Fibroblast of villous mesenchyme (primary cell): ENCODE results near the gene RABGAP1. TPM values are rescaled to one million over a fixed set of nuclear protein-coding genes. Genes with fewer than 3 reads are reported as not detected.

Source experiments
- DNase-seq: peaks from one replicate; pipeline ENCODE4 v3.0.0-alpha.2; 2010; ENCODE audit warnings: low read depth
- H3K4me3 ChIP-seq: 2 replicates; pipeline ENCODE4 v1.5.1; 2011; ENCODE audit warnings: low read depth, mild to moderate bottlenecking, low read length
- total RNA-seq: library from RNA; depleted of rRNA; stranded (reverse); fragments of >200 nt; gene quantifications from 2 replicates; pipeline ENCODE4 v1.2.3, GENCODE V29; 2012
- TF ChIP-seq, protein P1 (sequence below): IDR thresholded peaks from 2 replicates; pipeline ENCODE4 v1.5.1; 2012; ENCODE audit warnings: low read depth, mild to moderate bottlenecking, low read length; ENCODE audit not compliant: insufficient read depth

RABGAP1 gene
- total RNA-seq, 1 donor, result 60.9 TPM

- DNase-seq, result no peak
- no peak overlapping the region for H3K4me3 ChIP-seq
- TF ChIP-seq, protein P1, sequence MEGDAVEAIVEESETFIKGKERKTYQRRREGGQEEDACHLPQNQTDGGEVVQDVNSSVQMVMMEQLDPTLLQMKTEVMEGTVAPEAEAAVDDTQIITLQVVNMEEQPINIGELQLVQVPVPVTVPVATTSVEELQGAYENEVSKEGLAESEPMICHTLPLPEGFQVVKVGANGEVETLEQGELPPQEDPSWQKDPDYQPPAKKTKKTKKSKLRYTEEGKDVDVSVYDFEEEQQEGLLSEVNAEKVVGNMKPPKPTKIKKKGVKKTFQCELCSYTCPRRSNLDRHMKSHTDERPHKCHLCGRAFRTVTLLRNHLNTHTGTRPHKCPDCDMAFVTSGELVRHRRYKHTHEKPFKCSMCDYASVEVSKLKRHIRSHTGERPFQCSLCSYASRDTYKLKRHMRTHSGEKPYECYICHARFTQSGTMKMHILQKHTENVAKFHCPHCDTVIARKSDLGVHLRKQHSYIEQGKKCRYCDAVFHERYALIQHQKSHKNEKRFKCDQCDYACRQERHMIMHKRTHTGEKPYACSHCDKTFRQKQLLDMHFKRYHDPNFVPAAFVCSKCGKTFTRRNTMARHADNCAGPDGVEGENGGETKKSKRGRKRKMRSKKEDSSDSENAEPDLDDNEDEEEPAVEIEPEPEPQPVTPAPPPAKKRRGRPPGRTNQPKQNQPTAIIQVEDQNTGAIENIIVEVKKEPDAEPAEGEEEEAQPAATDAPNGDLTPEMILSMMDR, result no peak
These were observed 158.7 kb downstream of the RABGAP1 start for GRCh38 chr9:123099548-123099947.

- H3K4me3 ChIP-seq, result no peak overlapping the region
- TF ChIP-seq, protein P1, result peak; percentile 29
- DNase-seq, result no peak
These were observed 161.7 kb downstream of the RABGAP1 start for GRCh38 chr9:123102375-123103113.

DNA sequence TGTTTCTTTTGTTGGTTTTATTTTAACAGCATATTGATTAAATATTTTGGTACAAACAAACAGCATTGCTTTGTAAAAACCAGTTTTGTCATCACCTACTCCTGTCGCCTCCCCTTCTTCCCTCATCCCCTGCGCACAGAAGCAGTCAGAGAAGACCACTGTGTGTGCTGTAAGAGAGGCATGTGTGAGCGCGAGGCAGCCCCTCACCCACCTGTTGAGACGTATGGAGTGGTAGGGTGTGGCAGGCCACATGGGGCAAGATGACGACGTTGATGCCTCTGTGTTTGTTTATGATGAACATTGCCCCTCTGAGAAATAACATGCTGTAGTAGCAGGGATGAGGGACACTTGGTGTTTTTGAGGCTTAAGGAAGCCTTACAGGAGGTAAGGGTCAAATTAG, 164.0 kb downstream of the RABGAP1 start:
- TF ChIP-seq, protein P1, result no peak
- DNase-seq, result no peak
- H3K4me3 ChIP-seq, result no peak overlapping the region

- H3K4me3 ChIP-seq, result no peak overlapping the region
- no peak for DNase-seq
- TF ChIP-seq, protein P1, result no peak
These were observed 164.7 kb downstream of the RABGAP1 start for GRCh38 chr9:123105490-123105889.

DNA sequence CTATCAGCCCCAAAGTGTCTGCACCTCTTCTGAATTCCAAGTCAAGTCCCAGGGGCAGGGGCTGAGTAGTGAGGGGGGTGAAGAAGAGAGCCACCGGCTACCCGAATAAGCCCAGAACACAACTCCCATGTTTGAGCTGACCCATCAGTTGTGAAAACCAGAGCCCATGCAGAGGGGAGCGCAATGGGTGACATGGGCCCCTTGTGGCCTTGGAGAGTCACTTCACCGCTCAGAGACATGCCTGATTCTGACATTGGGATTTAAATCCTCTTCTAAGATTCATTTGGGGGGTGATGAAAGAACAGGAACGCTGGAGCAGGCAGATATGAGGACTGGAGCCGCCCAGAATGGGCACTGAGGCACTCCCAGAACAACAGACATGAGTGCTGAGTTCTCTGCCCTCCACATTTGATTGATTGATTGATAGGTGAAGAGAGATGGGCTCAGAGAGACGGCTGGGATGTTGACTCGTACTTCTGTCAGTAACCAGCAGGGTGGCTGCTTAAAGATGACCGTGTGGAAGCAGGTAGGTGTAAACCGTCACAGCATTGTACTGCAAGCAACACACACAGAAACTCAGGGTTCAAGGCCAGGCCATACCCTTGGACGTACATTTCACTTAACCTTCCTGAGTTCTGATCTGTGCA, 166.9 kb downstream of the RABGAP1 start:
- H3K4me3 ChIP-seq, result no peak overlapping the region
- DNase-seq, result no peak

DNA sequence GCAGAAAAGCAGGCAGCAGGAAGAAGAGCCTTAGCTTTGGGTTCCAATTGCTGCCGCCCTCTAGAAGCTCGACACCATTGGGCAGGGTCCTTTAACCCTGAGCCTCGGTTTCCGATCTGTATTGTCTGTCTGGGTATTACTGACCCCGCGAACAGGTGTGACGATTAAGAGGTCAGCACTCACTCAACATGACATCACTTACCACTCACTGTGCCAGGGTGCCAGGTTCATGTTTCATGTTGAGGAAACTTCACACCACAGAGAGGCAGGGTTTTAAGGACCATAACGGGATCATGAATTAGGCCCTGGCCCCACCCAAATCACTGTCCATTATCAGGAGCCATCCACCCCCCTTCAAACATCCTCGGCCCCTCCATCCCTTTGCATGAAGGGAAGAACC, 168.2 kb downstream of the RABGAP1 start:
- H3K4me3 ChIP-seq, result no peak overlapping the region
- no peak for DNase-seq
- TF ChIP-seq, protein P1, result no peak

More for the DNA sequence above, 166.9 kb downstream of the RABGAP1 start:
- TF ChIP-seq, protein P1, result no peak
